ENCODE measurements around the gene NANP. TPM values are rescaled to one million over a fixed set of nuclear protein-coding genes. Genes with fewer than 3 reads are reported as not detected.

Gene NANP
- polyA plus RNA-seq, 1 of the 3 experiments (the other 2 are of a cell fraction), result 1.9 TPM

- TF ChIP-seq REST (IDR thresholded peaks at IDR 0.05; ENCODE audit: low read depth, low read length) (no peak), MEF2A (IDR thresholded peaks at IDR 0.05; ENCODE audit: borderline replicate concordance, low read depth) (no peak)
These were observed 4.3 kb downstream of the NANP start (continued) for GRCh38 chr20:25619514-25619913.

GRCh38 chr20:25608774-25609173 is 15.0 kb downstream of the NANP start:
- ChIA-PET POLR2A (no interaction called here), CTCF (no interaction called here)
- Histone ChIP-seq H3K4me1 (ENCODE audit: control insufficient read depth in 1 of 2, insufficient read depth in 2 of 2, low read depth in 1 of 2, low read length in 1 of 2) (peaks cover 0 to 2% of the 10 kb centered on the region in 2 experiments; a peak in 1 of 4 replicates), H3K79me2 (ENCODE audit: insufficient read depth) (no peaks in the 10 kb centered on the region; the same call in 1 of the 2 replicates), H3K27me3 (ENCODE audit: insufficient read depth) (no peaks in the 10 kb centered on the region), H3K9me2 (no peaks in the 10 kb centered on the region), H3K9ac (no peak overlapping the region), H3K4me3 (ENCODE audit: low read depth in 2 of 2, low read length in 1 of 2) (no peak overlapping the region), H3K27ac (ENCODE audit: low read depth in 2 of 2, low read length in 1 of 2) (no peak overlapping the region), H3K9me3 (no peaks in the 10 kb centered on the region), H3F3A (replicated peaks; ENCODE audit: insufficient read depth) (no peaks in the 10 kb centered on the region), H4K20me1 (ENCODE audit: insufficient read depth) (no peaks in the 10 kb centered on the region), H3K4me2 (no peak overlapping the region), H3K36me3 (replicated peaks in 1 of 2; ENCODE audit: control insufficient read depth in 1 of 2, insufficient read depth in 2 of 2, low read length in 1 of 2) (no peaks in the 10 kb centered on the region), H2AFZ (ENCODE audit: low read depth) (no peak overlapping the region)
- TF ChIP-seq REST (IDR thresholded peaks at IDR 0.05; ENCODE audit: low read depth, low read length) (no peak), PBX3 (IDR thresholded peaks at IDR 0.05) (no peak), NFIC (IDR thresholded peaks at IDR 0.05; ENCODE audit: borderline replicate concordance) (no peak), RCOR1 (IDR thresholded peaks at IDR 0.05; ENCODE audit: low read length) (no peak), IRF3 (IDR thresholded peaks at IDR 0.05; ENCODE audit: low read depth, low read length) (no peak), CTCF (IDR thresholded peaks at IDR 0.05) (no peak), POLR2AphosphoS5 (IDR thresholded peaks at IDR 0.05; ENCODE audit: low read depth, low read length) (no peak), NRF1 (IDR thresholded peaks at IDR 0.05; ENCODE audit: low read depth, low read length) (no peak), RFX5 (IDR thresholded peaks at IDR 0.05; ENCODE audit: low read length) (no peak), CHD2 (IDR thresholded peaks at IDR 0.05; ENCODE audit: low read length, partially characterized antibody) (no peak)
- no peak for DNase-seq
- 79% methylated on average over 3 of the region's 3 CpGs for WGBS (ENCODE audit: low lambda C conversion rate)

Measured in SK-N-SH (cell line).